SJSA1 (cell line): ENCODE results near the gene ZNF74. TPM values are rescaled to one million over a fixed set of nuclear protein-coding genes. Genes with fewer than 3 reads are reported as not detected.
"Not testable (repeated sequence)": the region's sequence is repeated elsewhere in the genome, so short reads cannot be mapped to it uniquely, and the experiment has no call there.

Source experiments
- DNase-seq, 2 experiments: peaks; one replicate each; pipeline ENCODE4 v3.0.0-alpha.2; 2015 to 2020; ENCODE audit warnings: low spot score in 2 of 2, low read depth in 1 of 2
- H3K27ac ChIP-seq: fragments of 250-450 bp; sonication (Bioruptor Pico); 2 replicates; pipeline ENCODE4 v1.5.1; 2020; ENCODE audit warnings: mild to moderate bottlenecking, moderate library complexity
- H3K27me3 ChIP-seq: fragments of 250-450 bp; sonication (Bioruptor Pico); replicated peaks from 2 replicates; pipeline ENCODE4 v1.5.1; 2020; ENCODE audit warnings: mild to moderate bottlenecking, moderate library complexity
- H3K36me3 ChIP-seq: fragments of 250-450 bp; sonication (Bioruptor Pico); 2 replicates; pipeline ENCODE4 v1.5.1; 2020; ENCODE audit warnings: mild to moderate bottlenecking
- H3K4me1 ChIP-seq: fragments of 250-450 bp; sonication (Bioruptor Pico); replicated peaks from 2 replicates; pipeline ENCODE4 v1.6.1; 2021; ENCODE audit warnings: mild to moderate bottlenecking
- H3K4me3 ChIP-seq: fragments of 250-450 bp; sonication (Bioruptor Pico); 2 replicates; pipeline ENCODE4 v1.5.1; 2020; ENCODE audit warnings: mild to moderate bottlenecking
- H3K9me3 ChIP-seq: fragments of 250-450 bp; sonication (Bioruptor Pico); replicated peaks from 2 replicates; pipeline ENCODE4 v1.5.1; 2020; ENCODE audit warnings: mild to moderate bottlenecking
- total RNA-seq: library from RNA; depleted of rRNA; stranded (reverse); fragments of >200 nt; shearing (Covaris generic); gene quantifications from 2 replicates; pipeline ENCODE4 v1.2.3, GENCODE V29; 2014

ZNF74 gene
- total RNA-seq, 1 experiment from 2014 or later, result 11.5 TPM

GRCh38 chr22:20399866-20400605, 6.1 kb downstream of the ZNF74 start:
- Histone ChIP-seq H3K27ac (no peak overlapping the region), H3K27me3 (no peaks in the 10 kb centered on the region), H3K9me3 (no peaks in the 10 kb centered on the region), H3K36me3 (peaks cover 6% of the 10 kb centered on the region), H3K4me1 (peaks cover 8% of the 10 kb centered on the region), H3K4me3 (no peak overlapping the region)
- no peak for DNase-seq

GRCh38 chr22:20400606-20401375, 6.8 kb downstream of the ZNF74 start:
- Histone ChIP-seq H3K36me3 (peaks cover 11% of the 10 kb centered on the region), H3K27ac (no peak overlapping the region), H3K4me1 (peaks cover 5% of the 10 kb centered on the region), H3K27me3 (no peaks in the 10 kb centered on the region), H3K9me3 (no peaks in the 10 kb centered on the region), H3K4me3 (no peak overlapping the region)
- DNase-seq, result no peak

- Histone ChIP-seq H3K36me3 (peaks cover 18% of the 10 kb centered on the region), H3K9me3 (no peaks in the 10 kb centered on the region), H3K4me1 (peaks cover under 1% of the 10 kb centered on the region)
Observed at GRCh38 chr22:20401376-20402014, 7.5 kb downstream of the ZNF74 start.

GRCh38 chr22:20402960-20403778, 9.2 kb downstream of the ZNF74 start:
- no peaks in the 10 kb centered on the region for H3K4me1 ChIP-seq
- H3K27ac ChIP-seq, result no peak overlapping the region
- peak in 1 of 2 experiments; percentile 19 for DNase-seq
- no peak overlapping the region for H3K4me3 ChIP-seq
- H3K9me3 ChIP-seq, result no peaks in the 10 kb centered on the region
- no peaks in the 10 kb centered on the region for H3K27me3 ChIP-seq
- H3K36me3 ChIP-seq, result peaks cover 27% of the 10 kb centered on the region

More at GRCh38 chr22:20401376-20402014, 7.5 kb downstream of the ZNF74 start:
- Histone ChIP-seq H3K27ac (no peak overlapping the region), H3K4me3 (no peak overlapping the region), H3K27me3 (no peaks in the 10 kb centered on the region)
- no peak for DNase-seq

GRCh38 chr22:20403779-20404140, 9.8 kb downstream of the ZNF74 start:
- DNase-seq, result no peak
- no peaks in the 10 kb centered on the region for H3K27me3 ChIP-seq
- no peaks in the 10 kb centered on the region for H3K4me1 ChIP-seq
- no peaks in the 10 kb centered on the region for H3K9me3 ChIP-seq
- peaks cover 27% of the 10 kb centered on the region for H3K36me3 ChIP-seq
- no peak overlapping the region for H3K4me3 ChIP-seq
- H3K27ac ChIP-seq, result no peak overlapping the region

- Histone ChIP-seq H3K27ac (no peak overlapping the region), H3K4me3 (no peak overlapping the region), H3K36me3 (peaks cover 27% of the 10 kb centered on the region), H3K4me1 (no peaks in the 10 kb centered on the region), H3K9me3 (no peaks in the 10 kb centered on the region), H3K27me3 (no peaks in the 10 kb centered on the region)
- DNase-seq, result peak in 1 of 2 experiments; percentile 16
Observed at GRCh38 chr22:20404881-20405280, 10.9 kb downstream of the ZNF74 start.

- no peaks in the 10 kb centered on the region for H3K9me3 ChIP-seq
- no peak for DNase-seq
- H3K4me1 ChIP-seq, result no peaks in the 10 kb centered on the region
- no peak overlapping the region for H3K4me3 ChIP-seq
- peaks cover 27% of the 10 kb centered on the region for H3K36me3 ChIP-seq
- H3K27me3 ChIP-seq, result no peaks in the 10 kb centered on the region
- no peak overlapping the region for H3K27ac ChIP-seq
Observed at GRCh38 chr22:20405291-20405930, 11.5 kb downstream of the ZNF74 start.

GRCh38 chr22:20405931-20406685, 12.2 kb downstream of the ZNF74 start:
- DNase-seq, result no peak
- no peaks in the 10 kb centered on the region for H3K27me3 ChIP-seq
- H3K36me3 ChIP-seq, result peaks cover 26% of the 10 kb centered on the region
- H3K9me3 ChIP-seq, result no peaks in the 10 kb centered on the region
- H3K4me3 ChIP-seq, result no peak overlapping the region
- no peak overlapping the region for H3K27ac ChIP-seq
- no peaks in the 10 kb centered on the region for H3K4me1 ChIP-seq

GRCh38 chr22:20406686-20407408, 12.9 kb downstream of the ZNF74 start:
- Histone ChIP-seq H3K4me3 (no peak overlapping the region), H3K27me3 (no peaks in the 10 kb centered on the region), H3K4me1 (no peaks in the 10 kb centered on the region), H3K36me3 (peaks cover 25% of the 10 kb centered on the region), H3K27ac (no peak overlapping the region), H3K9me3 (no peaks in the 10 kb centered on the region)
- DNase-seq, result no peak

GRCh38 chr22:20407829-20408228, 13.9 kb downstream of the ZNF74 start:
- DNase-seq, result no peak
- Histone ChIP-seq H3K36me3 (peaks cover 21% of the 10 kb centered on the region), H3K27me3 (no peaks in the 10 kb centered on the region), H3K27ac (no peak overlapping the region), H3K9me3 (no peaks in the 10 kb centered on the region), H3K4me3 (no peak overlapping the region), H3K4me1 (no peaks in the 10 kb centered on the region)

GRCh38 chr22:20408891-20409290, 14.9 kb downstream of the ZNF74 start:
- no peak overlapping the region for H3K4me3 ChIP-seq
- H3K27ac ChIP-seq, result no peak overlapping the region
- DNase-seq, result no peak
- H3K9me3 ChIP-seq, result no peaks in the 10 kb centered on the region
- no peaks in the 10 kb centered on the region for H3K4me1 ChIP-seq
- peaks cover 21% of the 10 kb centered on the region for H3K36me3 ChIP-seq
- H3K27me3 ChIP-seq, result no peaks in the 10 kb centered on the region

GRCh38 chr22:20409385-20409784, 15.4 kb downstream of the ZNF74 start:
- peak in 1 of 2 experiments; percentile 8 for DNase-seq
- H3K9me3 ChIP-seq, H3K27me3 ChIP-seq, H3K4me1 ChIP-seq, H3K4me3 ChIP-seq, H3K27ac ChIP-seq: not testable (repeated sequence)
- H3K36me3 ChIP-seq, result peaks cover 21% of the 10 kb centered on the region
